Measurements from ENCODE around the gene GALNT7.

Gene GALNT7

GRCh38 chr4:173161311-173161710 is 7.3 kb upstream of the GALNT7 start:
- DNase-seq (ENCODE audit: low spot score): no peak
- TF ChIP-seq CTCF (conservative IDR thresholded peaks at IDR 0.05; ENCODE audit: low read depth): no peak
- ChIA-PET CTCF (no interaction called here), POLR2A (ENCODE audit: low non-redundant PET) (no interaction called here)
- H3K27ac ChIP-seq: no peak overlapping the region

- ChIA-PET CTCF (no interaction called here), POLR2A (ENCODE audit: low non-redundant PET) (no interaction called here)
- no peak for TF ChIP-seq CTCF (conservative IDR thresholded peaks at IDR 0.05; ENCODE audit: low read depth)
- no peak for DNase-seq (ENCODE audit: low spot score)
- H3K27ac ChIP-seq: no peak overlapping the region
Observed at GRCh38 chr4:173165706-173166105, 2.9 kb upstream of the GALNT7 start.

GRCh38 chr4:173166491-173166890 is 2.1 kb upstream of the GALNT7 start:
- ChIA-PET CTCF (no interaction called here), POLR2A (ENCODE audit: low non-redundant PET) (no interaction called here)
- no peak for DNase-seq (ENCODE audit: low spot score)
- TF ChIP-seq CTCF (conservative IDR thresholded peaks at IDR 0.05; ENCODE audit: low read depth): no peak
- H3K27ac ChIP-seq: no peak overlapping the region

GRCh38 chr4:173167758-173168395 is 734 bp upstream of the GALNT7 start:
- peak overlapping the region; percentile 96 for H3K27ac ChIP-seq
- peak; percentile 38 for DNase-seq (ENCODE audit: low spot score)
- POLR2A ChIA-PET (ENCODE audit: low non-redundant PET): interaction anchor here (0.6 to 0.8 kb wide), 2 partner anchors 33 to 129 kb away, joined by 4 read pairs; no protein-coding TSS in a partner anchor
- CTCF ChIA-PET: interaction anchor here (1.2 to 1.5 kb wide), 2 partner anchors 63 to 151 kb away, joined by 3 to 4 read pairs; no protein-coding TSS in a partner anchor
- TF ChIP-seq CTCF (conservative IDR thresholded peaks at IDR 0.05; ENCODE audit: low read depth): no peak

GRCh38 chr4:173169178-173169427 is 492 bp downstream of the GALNT7 start:
- POLR2A ChIA-PET (ENCODE audit: low non-redundant PET): no interaction called here
- H3K27ac ChIP-seq: peak overlapping the region; percentile 96
- no peak for TF ChIP-seq CTCF (conservative IDR thresholded peaks at IDR 0.05; ENCODE audit: low read depth)
- DNase-seq (ENCODE audit: low spot score): no peak
- CTCF ChIA-PET: interaction anchor here (1.3 kb wide), 1 partner anchor 144 kb away, joined by 5 read pairs; no protein-coding TSS in a partner anchor

- peak overlapping the region; percentile 96 for H3K27ac ChIP-seq
- DNase-seq (ENCODE audit: low spot score): peak; percentile 60
- ChIA-PET POLR2A (ENCODE audit: low non-redundant PET) (no interaction called here), CTCF (interaction anchor here (0.9 to 1.4 kb wide), 4 partner anchors 88 to 145 kb away, joined by 3 to 9 read pairs (median 4); no protein-coding TSS in a partner anchor)
- TF ChIP-seq CTCF (conservative IDR thresholded peaks at IDR 0.05; ENCODE audit: low read depth): no peak
Observed at GRCh38 chr4:173169428-173170181, 994 bp downstream of the GALNT7 start.

Measured in RWPE1 (cell line).